ENCODE results near the gene ASPHD1. TPM values are rescaled to one million over a fixed set of nuclear protein-coding genes. Genes with fewer than 3 reads are reported as not detected.

The ASPHD1 gene
- total and polyA plus RNA-seq, 2 donors (not counting 1 experiment from before 2014, with no cell fraction given), result 0.77 to 5.4 TPM

DNA sequence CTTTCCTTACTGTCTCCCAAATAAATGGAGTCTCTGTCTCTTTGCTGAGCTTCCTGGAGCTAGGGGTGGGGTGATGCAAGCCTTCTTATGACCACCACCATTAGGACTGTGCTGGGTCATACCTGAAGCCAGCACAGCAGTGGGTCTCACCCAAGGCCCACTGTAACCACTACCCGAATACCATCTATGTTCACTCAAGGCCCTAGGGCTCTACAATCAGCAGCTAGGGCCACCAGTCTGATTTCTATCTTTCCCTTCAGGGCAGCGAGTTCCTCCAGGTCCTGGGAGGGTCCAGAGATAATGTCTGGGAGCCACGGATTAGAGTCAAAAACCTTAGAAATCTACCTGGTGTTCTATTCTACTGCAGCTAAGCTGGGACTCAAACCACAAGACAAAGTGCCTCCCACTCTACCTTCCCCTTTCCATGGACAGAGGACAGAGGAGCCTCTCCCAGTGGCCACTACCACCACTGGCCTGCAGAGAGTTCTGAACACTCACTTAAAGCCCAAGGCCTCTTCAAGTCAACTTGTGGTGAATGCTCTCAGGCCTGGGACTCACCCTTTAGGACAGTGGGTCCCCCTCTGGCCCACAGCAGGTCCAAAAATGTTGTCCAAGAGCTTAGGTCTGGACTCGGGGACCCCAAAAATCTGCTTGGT is 50.6 kb downstream of the ASPHD1 start:
- no peaks in the 10 kb centered on the region for H3K27me3 ChIP-seq (ENCODE audit: control insufficient read depth, insufficient read depth, low read length)
- no peaks in the 10 kb centered on the region for H4K20me1 ChIP-seq (ENCODE audit: control insufficient read depth, extremely low read depth, insufficient read depth, low read length)
- no peak overlapping the region for H3K27ac ChIP-seq (ENCODE audit: insufficient read depth, low read length)
- H3K36me3 ChIP-seq (ENCODE audit: control insufficient read depth, insufficient read depth, low read length), result no peaks in the 10 kb centered on the region
- no peak overlapping the region for H2AFZ ChIP-seq (ENCODE audit: low read length)
- H3K9me3 ChIP-seq (ENCODE audit: control insufficient read depth, insufficient read depth, low read depth, low read length), result no peaks in the 10 kb centered on the region
- H3K4me1 ChIP-seq (ENCODE audit: control insufficient read depth, extremely low read depth, insufficient read depth, low read length), result no peaks in the 10 kb centered on the region
- H3K4me2 ChIP-seq (ENCODE audit: extremely low read depth, insufficient read depth, low read length), result no peak overlapping the region
- TF ChIP-seq, protein P1, sequence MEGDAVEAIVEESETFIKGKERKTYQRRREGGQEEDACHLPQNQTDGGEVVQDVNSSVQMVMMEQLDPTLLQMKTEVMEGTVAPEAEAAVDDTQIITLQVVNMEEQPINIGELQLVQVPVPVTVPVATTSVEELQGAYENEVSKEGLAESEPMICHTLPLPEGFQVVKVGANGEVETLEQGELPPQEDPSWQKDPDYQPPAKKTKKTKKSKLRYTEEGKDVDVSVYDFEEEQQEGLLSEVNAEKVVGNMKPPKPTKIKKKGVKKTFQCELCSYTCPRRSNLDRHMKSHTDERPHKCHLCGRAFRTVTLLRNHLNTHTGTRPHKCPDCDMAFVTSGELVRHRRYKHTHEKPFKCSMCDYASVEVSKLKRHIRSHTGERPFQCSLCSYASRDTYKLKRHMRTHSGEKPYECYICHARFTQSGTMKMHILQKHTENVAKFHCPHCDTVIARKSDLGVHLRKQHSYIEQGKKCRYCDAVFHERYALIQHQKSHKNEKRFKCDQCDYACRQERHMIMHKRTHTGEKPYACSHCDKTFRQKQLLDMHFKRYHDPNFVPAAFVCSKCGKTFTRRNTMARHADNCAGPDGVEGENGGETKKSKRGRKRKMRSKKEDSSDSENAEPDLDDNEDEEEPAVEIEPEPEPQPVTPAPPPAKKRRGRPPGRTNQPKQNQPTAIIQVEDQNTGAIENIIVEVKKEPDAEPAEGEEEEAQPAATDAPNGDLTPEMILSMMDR (conservative IDR thresholded peaks at IDR 0.05 in 1 of 2, IDR thresholded peaks at IDR 0.05 in 1 of 2; ENCODE audit: low read depth in 1 of 2, low read length in 2 of 2), result no peak
- no peak for TF ChIP-seq EZH2 (IDR thresholded peaks at IDR 0.05; ENCODE audit: low read length, missing control alignments)
- no peak for DNase-seq (ENCODE audit: low read depth in 2 of 2)
- no peaks in the 10 kb centered on the region for H3K79me2 ChIP-seq (ENCODE audit: control insufficient read depth, insufficient read depth, low read length)
- no peak overlapping the region for H3K9ac ChIP-seq (ENCODE audit: insufficient read depth, low read length)
- no peak overlapping the region for H3K4me3 ChIP-seq (replicated peaks in 1 of 4; ENCODE audit: control extremely low read depth in 1 of 4, insufficient read depth in 1 of 4, low read depth in 3 of 4, low read length in 4 of 4)

DNA sequence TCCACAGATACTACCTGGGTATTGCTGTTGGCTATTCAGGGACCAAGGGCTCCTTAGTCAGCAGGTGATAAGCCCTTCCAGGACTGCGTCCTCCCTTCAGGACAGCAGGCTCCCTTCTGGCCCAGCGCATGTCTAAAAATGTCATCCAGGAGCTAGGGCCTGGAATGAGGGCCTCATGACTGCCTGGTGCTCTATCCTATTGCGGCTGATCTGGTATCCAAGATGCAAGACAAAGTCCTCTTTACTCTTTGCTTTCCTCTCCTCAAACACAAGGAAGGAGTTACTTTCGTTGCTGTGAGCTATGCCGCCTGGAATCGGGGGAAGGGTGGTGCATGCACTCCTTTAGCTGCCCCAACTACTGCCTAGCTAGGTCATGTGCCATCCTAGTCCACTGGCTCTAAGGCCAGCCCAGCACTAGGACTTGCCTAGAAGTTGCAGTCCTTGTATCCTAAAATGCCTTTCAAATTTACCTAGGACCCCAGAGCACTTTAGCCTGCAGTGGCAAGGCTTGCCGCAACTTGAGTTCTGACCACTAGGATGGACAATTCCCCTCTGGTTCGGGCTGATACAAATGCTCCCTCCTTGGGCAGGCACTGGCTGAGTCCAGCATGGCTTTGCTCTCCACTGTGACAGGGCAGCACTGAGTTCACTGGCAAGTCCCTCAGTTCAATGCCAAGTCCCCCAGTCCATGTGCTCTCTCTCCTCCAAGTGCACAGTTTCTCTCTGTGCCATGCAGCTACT is 51.5 kb downstream of the ASPHD1 start:
- TF ChIP-seq, protein P1 (conservative IDR thresholded peaks at IDR 0.05 in 1 of 2, IDR thresholded peaks at IDR 0.05 in 1 of 2; ENCODE audit: low read depth in 1 of 2, low read length in 2 of 2), result no peak
- no peak for TF ChIP-seq EZH2 (IDR thresholded peaks at IDR 0.05; ENCODE audit: low read length, missing control alignments)
- H3K9me3 ChIP-seq (ENCODE audit: control insufficient read depth, insufficient read depth, low read depth, low read length), result no peaks in the 10 kb centered on the region
- H3K4me3 ChIP-seq (replicated peaks in 1 of 4; ENCODE audit: control extremely low read depth in 1 of 4, insufficient read depth in 1 of 4, low read depth in 3 of 4, low read length in 4 of 4), result no peak overlapping the region
- no peaks in the 10 kb centered on the region for H3K4me1 ChIP-seq (ENCODE audit: control insufficient read depth, extremely low read depth, insufficient read depth, low read length)
- no peak for DNase-seq (ENCODE audit: low read depth in 2 of 2)
- no peaks in the 10 kb centered on the region for H3K36me3 ChIP-seq (ENCODE audit: control insufficient read depth, insufficient read depth, low read length)
- no peak overlapping the region for H3K9ac ChIP-seq (ENCODE audit: insufficient read depth, low read length)
- H3K27me3 ChIP-seq (ENCODE audit: control insufficient read depth, insufficient read depth, low read length), result no peaks in the 10 kb centered on the region
- H3K27ac ChIP-seq (ENCODE audit: insufficient read depth, low read length), result no peak overlapping the region
- H2AFZ ChIP-seq (ENCODE audit: low read length), result no peak overlapping the region
- H4K20me1 ChIP-seq (ENCODE audit: control insufficient read depth, extremely low read depth, insufficient read depth, low read length), result no peaks in the 10 kb centered on the region
- no peaks in the 10 kb centered on the region for H3K79me2 ChIP-seq (ENCODE audit: control insufficient read depth, insufficient read depth, low read length)
- no peak overlapping the region for H3K4me2 ChIP-seq (ENCODE audit: extremely low read depth, insufficient read depth, low read length)

Other genes starting within 250 kb of the ASPHD1 start
- not detected in 2 replicates for gene SPN, start 237.2 kb upstream of the ASPHD1 start, total RNA-seq
- gene SPN, start 237.2 kb upstream of the ASPHD1 start, polyA plus RNA-seq, result 0.01 and 0.05 TPM in 2 replicates
- gene QPRT, start 221.3 kb upstream of the ASPHD1 start, total RNA-seq, result 53.7 and 94.0 TPM in 2 replicates
- gene QPRT, start 221.3 kb upstream of the ASPHD1 start, polyA plus RNA-seq, result 10.3 and 27.7 TPM in 2 replicates
- gene C16orf54, start 154.5 kb upstream of the ASPHD1 start, total RNA-seq, result not detected in 2 replicates
- not detected in 2 replicates for gene C16orf54, start 154.5 kb upstream of the ASPHD1 start, polyA plus RNA-seq
- gene ZG16, start 122.2 kb upstream of the ASPHD1 start, total RNA-seq, result not detected in 2 replicates
- not detected in 2 replicates for gene ZG16, start 122.2 kb upstream of the ASPHD1 start, polyA plus RNA-seq
- gene KIF22, start 109.7 kb upstream of the ASPHD1 start, total RNA-seq, result 4.4 and 17.7 TPM in 2 replicates
- gene KIF22, start 109.7 kb upstream of the ASPHD1 start, polyA plus RNA-seq, result 12.3 and 43.3 TPM in 2 replicates
- 131 and 136 TPM in 2 replicates for gene MAZ, start 94.0 kb upstream of the ASPHD1 start, total RNA-seq
- 68.1 and 96.6 TPM in 2 replicates for gene MAZ, start 94.0 kb upstream of the ASPHD1 start, polyA plus RNA-seq
- gene PRRT2, start 88.3 kb upstream of the ASPHD1 start, total RNA-seq, result 2.1 TPM in 2 replicates
- gene PRRT2, start 88.3 kb upstream of the ASPHD1 start, polyA plus RNA-seq, result 1.3 and 2.9 TPM in 2 replicates
- 10.7 and 12.1 TPM in 2 replicates for gene PAGR1, start 84.3 kb upstream of the ASPHD1 start, total RNA-seq
- gene PAGR1, start 84.3 kb upstream of the ASPHD1 start, polyA plus RNA-seq, result 10.0 and 16.2 TPM in 2 replicates
- 336 and 518 TPM in 2 replicates for gene MVP, start 80.0 kb upstream of the ASPHD1 start, total RNA-seq
- 208 and 214 TPM in 2 replicates for gene MVP, start 80.0 kb upstream of the ASPHD1 start, polyA plus RNA-seq
- 89.1 and 99.6 TPM in 2 replicates for gene CDIPT, start 37.3 kb upstream of the ASPHD1 start, total RNA-seq
- 78.1 and 84.9 TPM in 2 replicates for gene CDIPT, start 37.3 kb upstream of the ASPHD1 start, polyA plus RNA-seq
- 1.8 and 2.6 TPM in 2 replicates for gene SEZ6L2, start 938 bp upstream of the ASPHD1 start, total RNA-seq
- 0.80 and 1.2 TPM in 2 replicates for gene SEZ6L2, start 938 bp upstream of the ASPHD1 start, polyA plus RNA-seq
- 4.6 and 6.3 TPM in 2 replicates for gene KCTD13, start 25.7 kb downstream of the ASPHD1 start, total RNA-seq
- gene KCTD13, start 25.7 kb downstream of the ASPHD1 start, polyA plus RNA-seq, result 5.7 and 5.9 TPM in 2 replicates
- gene TMEM219, start 61.6 kb downstream of the ASPHD1 start, total RNA-seq, result 80.6 and 100 TPM in 2 replicates
- 79.4 and 86.3 TPM in 2 replicates for gene TMEM219, start 61.6 kb downstream of the ASPHD1 start, polyA plus RNA-seq
- 36.5 and 41.3 TPM in 2 replicates for gene TAOK2, start 73.4 kb downstream of the ASPHD1 start, total RNA-seq
- 12.3 and 14.3 TPM in 2 replicates for gene TAOK2, start 73.4 kb downstream of the ASPHD1 start, polyA plus RNA-seq
- gene HIRIP3, start 95.1 kb downstream of the ASPHD1 start, total RNA-seq, result 5.6 and 7.9 TPM in 2 replicates
- 3.0 and 7.2 TPM in 2 replicates for gene HIRIP3, start 95.1 kb downstream of the ASPHD1 start, polyA plus RNA-seq
- gene INO80E, start 95.8 kb downstream of the ASPHD1 start, total RNA-seq, result 16.3 and 18.5 TPM in 2 replicates
- 21.9 and 37.1 TPM in 2 replicates for gene INO80E, start 95.8 kb downstream of the ASPHD1 start, polyA plus RNA-seq
- gene DOC2A, start 110.5 kb downstream of the ASPHD1 start, total RNA-seq, result 0.26 and 0.33 TPM in 2 replicates
- 0.03 TPM in 1 of 2 replicates, not detected in the other for gene DOC2A, start 110.5 kb downstream of the ASPHD1 start, polyA plus RNA-seq
- not detected in 2 replicates for gene C16orf92, start 122.7 kb downstream of the ASPHD1 start, total RNA-seq
- gene C16orf92, start 122.7 kb downstream of the ASPHD1 start, polyA plus RNA-seq, result not detected in 2 replicates
- not detected in 2 replicates for gene TLCD3B, start 130.8 kb downstream of the ASPHD1 start, total RNA-seq
- 0.11 TPM in 1 of 2 replicates, not detected in the other for gene TLCD3B, start 130.8 kb downstream of the ASPHD1 start, polyA plus RNA-seq
- 461 and 474 TPM in 2 replicates for gene ALDOA, start 165.3 kb downstream of the ASPHD1 start, total RNA-seq
- 1,015 and 1,066 TPM in 2 replicates for gene ALDOA, start 165.3 kb downstream of the ASPHD1 start, polyA plus RNA-seq
- 134 and 147 TPM in 2 replicates for gene PPP4C, start 175.5 kb downstream of the ASPHD1 start, total RNA-seq
- 116 and 161 TPM in 2 replicates for gene PPP4C, start 175.5 kb downstream of the ASPHD1 start, polyA plus RNA-seq
- 0.26 and 0.33 TPM in 2 replicates for gene TBX6, start 191.4 kb downstream of the ASPHD1 start, total RNA-seq
- not detected in 2 replicates for gene TBX6, start 191.4 kb downstream of the ASPHD1 start, polyA plus RNA-seq
- 16.0 and 19.5 TPM in 2 replicates for gene YPEL3, start 195.7 kb downstream of the ASPHD1 start, total RNA-seq
- 11.9 and 21.4 TPM in 2 replicates for gene YPEL3, start 195.7 kb downstream of the ASPHD1 start, polyA plus RNA-seq
- 1.0 and 1.2 TPM in 2 replicates for gene GDPD3, start 213.0 kb downstream of the ASPHD1 start, total RNA-seq
- gene GDPD3, start 213.0 kb downstream of the ASPHD1 start, polyA plus RNA-seq, result 1.2 and 1.3 TPM in 2 replicates
- gene MAPK3, start 222.7 kb downstream of the ASPHD1 start, total RNA-seq, result 32.1 and 48.7 TPM in 2 replicates
- 167 and 264 TPM in 2 replicates for gene MAPK3, start 222.7 kb downstream of the ASPHD1 start, polyA plus RNA-seq